CD14-positive monocyte (primary cell): Measurements from ENCODE around the gene SEC24B. TPM values are rescaled to one million over a fixed set of nuclear protein-coding genes. Genes with fewer than 3 reads are reported as not detected.

Experiments used
- DNase-seq, 3 donors: peaks; one replicate each; pipeline ENCODE4 v3.0.0-alpha.2; 2011 to 2022
- H2AFZ ChIP-seq: 2 replicates; pipeline ENCODE4 v1.6.0; 2012; ENCODE audit warnings: mild to moderate bottlenecking, low read depth, low read length, inconsistent platforms; ENCODE audit not compliant: insufficient read depth, poor library complexity, severe bottlenecking
- H3K27ac ChIP-seq, 2 donors: 1 replicate in 1 of 2; 2 replicates in 1 of 2; pipeline ENCODE4 v1.5.1; 2012 to 2013; ENCODE audit warnings: low read length in 2 of 2, control low read depth in 1 of 2, inconsistent platforms in 1 of 2, low read depth in 1 of 2, mild to moderate bottlenecking in 1 of 2
- H3K27me3 ChIP-seq, 2 donors: one replicate each; pipeline versions ENCODE4 v1.6.0 to v1.6.1; 2011 to 2013; ENCODE audit warnings: low read length in 2 of 2; ENCODE audit not compliant: control insufficient read depth in 2 of 2, insufficient read depth in 2 of 2
- H3K36me3 ChIP-seq, 2 donors: replicated peaks in 1 of 2; 1 replicate in 1 of 2; 2 replicates in 1 of 2; pipeline versions ENCODE4 v1.5.1 to v1.6.1; 2012 to 2013; ENCODE audit warnings: low read length in 2 of 2, control low read depth in 1 of 2, inconsistent platforms in 1 of 2, mild to moderate bottlenecking in 1 of 2; ENCODE audit not compliant: insufficient read depth in 2 of 2, control insufficient read depth in 1 of 2
- H3K4me1 ChIP-seq, 2 donors: 1 replicate in 1 of 2; 2 replicates in 1 of 2; pipeline versions ENCODE4 v1.5.1 to v1.6.1; 2012 to 2013; ENCODE audit warnings: low read length in 2 of 2, control low read depth in 1 of 2, inconsistent platforms in 1 of 2, mild to moderate bottlenecking in 1 of 2, moderate library complexity in 1 of 2; ENCODE audit not compliant: insufficient read depth in 2 of 2, control insufficient read depth in 1 of 2
- H3K4me2 ChIP-seq: replicated peaks from 2 replicates; pipeline ENCODE3; 2012; ENCODE audit warnings: low read length, moderate library complexity, mild to moderate bottlenecking; ENCODE audit not compliant: poor library complexity, severe bottlenecking; ENCODE audit errors: extremely low read depth
- H3K4me3 ChIP-seq, 3 experiments: fragments of 200-600 bp in 1 of 3; sonication (generic) in 1 of 3; replicated peaks in 1 of 3; 1 replicate in 2 of 3; 2 replicates in 1 of 3; pipeline ENCODE4 v1.5.1; 2011 to 2013; ENCODE audit warnings: low read length in 3 of 3, mild to moderate bottlenecking in 3 of 3, control low read depth in 2 of 3, low read depth in 2 of 3, inconsistent platforms in 1 of 3, moderate library complexity in 1 of 3
- H3K79me2 ChIP-seq: 2 replicates; pipeline ENCODE4 v1.6.0; 2012; ENCODE audit warnings: mild to moderate bottlenecking, control low read depth, inconsistent platforms, low read length, moderate library complexity; ENCODE audit not compliant: insufficient read depth
- H3K9ac ChIP-seq: 2 replicates; pipeline ENCODE4 v1.6.0; 2017; ENCODE audit warnings: low read length, mild to moderate bottlenecking; ENCODE audit not compliant: insufficient read depth, poor library complexity, severe bottlenecking
- H3K9me3 ChIP-seq, 2 donors: replicated peaks in 1 of 2; 1 replicate in 1 of 2; 2 replicates in 1 of 2; pipeline versions ENCODE4 v1.5.1 to v1.6.1; 2012 to 2013; ENCODE audit warnings: low read length in 2 of 2, control low read depth in 1 of 2; ENCODE audit not compliant: control insufficient read depth in 1 of 2, insufficient read depth in 1 of 2
- H4K20me1 ChIP-seq: 2 replicates; pipeline ENCODE4 v1.6.0; 2012; ENCODE audit warnings: mild to moderate bottlenecking, low read length, control low read depth, moderate library complexity; ENCODE audit not compliant: insufficient read depth
- H3K27ac Mint-ChIP-seq, 7 donors: one replicate each; pipeline ENCODE4 v1.8.0; 2020; ENCODE audit warnings: mild to moderate bottlenecking in 7 of 7, mixed read lengths in 7 of 7, moderate library complexity in 6 of 7, inconsistent platforms in 2 of 7
- H3K27me3 Mint-ChIP-seq, 3 donors: one replicate each; pipeline ENCODE4 v1.8.0; 2021 to 2022; ENCODE audit warnings: low read depth in 3 of 3, mild to moderate bottlenecking in 3 of 3, mixed read lengths in 3 of 3, moderate library complexity in 3 of 3, inconsistent platforms in 1 of 3
- H3K36me3 Mint-ChIP-seq, 2 donors: one replicate each; pipeline ENCODE4 v1.8.0; 2020; ENCODE audit warnings: mixed read lengths in 2 of 2, inconsistent platforms in 1 of 2, mild to moderate bottlenecking in 1 of 2
- H3K4me1 Mint-ChIP-seq: one replicate; pipeline ENCODE4 v1.8.0; 2020; ENCODE audit warnings: mild to moderate bottlenecking, mixed read lengths
- H3K4me3 Mint-ChIP-seq, 2 donors: one replicate each; pipeline ENCODE4 v1.8.0; 2020; ENCODE audit warnings: mild to moderate bottlenecking in 2 of 2, mixed read lengths in 2 of 2, moderate library complexity in 1 of 2
- H3K9me3 Mint-ChIP-seq, 7 donors: one replicate each; pipeline ENCODE4 v1.8.0; 2020 to 2022; ENCODE audit warnings: mixed read lengths in 7 of 7, mild to moderate bottlenecking in 6 of 7, moderate library complexity in 6 of 7, inconsistent platforms in 2 of 7
- CTCF ChIP-seq: fragments of 200-600 bp; IDR thresholded peaks from one replicate; pipeline ENCODE4 v1.8.0; 2022; ENCODE audit warnings: antibody characterized with exemption, mild to moderate bottlenecking
- WGBS: methylation state at CpG from one replicate; pipeline ENCODE4 v1.1.5; 2013; ENCODE audit warnings: missing lambda C conversion rate; ENCODE audit not compliant: insufficient coverage; 5-methylcytosine and 5-hydroxymethylcytosine counted together
- intact Hi-C, 2 donors: fragments of 100-400 bp; cut with micrococcal nuclease; formaldehyde crosslinking; loops; one replicate each; pipeline versions ENCODE4 v1.15.0 to v1.15.1; 2023
- polyA plus RNA-seq, 3 donors: library from polyadenylated mRNA; depleted of rRNA in 1 of 3; unstranded in 2 of 3; stranded (reverse) in 1 of 3; fragments of 300-500 nt in 2 of 3; fragments of >200 nt in 1 of 3; fragmentation: Illumina TruSeq in 2 of 3; gene quantifications; 1 replicate in 2 of 3; 2 replicates in 1 of 3; pipeline ENCODE4 v1.2.3, GENCODE V29; 2012 to 2021

SEC24B gene
- polyA plus RNA-seq, 3 donors = 8.0 to 27.4 (median 11.8) TPM

DNA sequence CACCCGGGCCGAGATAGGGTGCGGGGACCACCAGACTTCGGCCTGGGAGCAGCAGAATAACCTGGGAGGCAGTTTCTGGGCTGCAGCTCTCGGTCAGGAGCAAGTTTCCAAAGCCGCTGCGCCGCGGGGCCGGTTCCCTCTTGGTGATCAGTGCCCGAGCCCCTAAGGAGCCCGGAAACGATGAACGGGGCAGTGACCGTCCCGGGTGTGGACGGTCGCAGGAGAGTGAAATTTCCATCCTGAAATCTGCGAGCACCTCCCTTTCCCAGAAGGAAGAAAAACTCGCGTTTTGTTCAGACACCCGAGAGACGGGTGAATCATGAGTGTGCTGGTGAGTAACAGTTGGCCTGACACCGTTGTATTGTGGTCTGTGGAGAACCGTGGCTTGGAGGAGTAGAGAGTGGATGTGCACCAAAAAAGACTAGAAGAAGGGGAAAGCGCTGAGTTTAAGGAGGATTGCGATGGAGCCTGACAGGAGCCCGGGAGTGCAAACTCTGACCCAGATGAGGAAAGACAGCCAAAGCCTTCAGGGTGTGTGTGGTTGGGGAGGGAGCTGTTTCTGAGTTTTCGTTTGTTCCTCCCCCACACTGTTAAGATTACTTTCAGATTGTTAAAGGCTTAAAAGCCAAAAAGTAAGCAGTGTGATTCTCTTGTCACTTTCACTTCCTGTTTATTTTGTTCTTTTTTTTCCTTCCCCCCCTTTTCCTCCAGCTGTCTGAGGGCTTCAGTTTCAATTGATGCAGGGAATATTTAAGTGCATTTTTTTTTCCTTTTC is 127.3 kb downstream of the SEC24B start:
- H2AFZ ChIP-seq = peak overlapping the region; percentile 88
- Mint-ChIP-seq H3K4me3 (peak overlapping the region; percentile 91 to 97), H3K9me3 (peaks cover 3 to 11% (median 6%) of the 10 kb centered on the region in 7 donors), H3K36me3 (peaks cover 23 to 27% of the 10 kb centered on the region in 2 donors), H3K27me3 (peaks cover 2 to 6% (median 4%) of the 10 kb centered on the region in 3 donors), H3K4me1 (peaks cover 51% of the 10 kb centered on the region), H3K27ac (peak overlapping the region; percentile 96 to 99 (median 98))
- no peaks in the 10 kb centered on the region for H3K27me3 ChIP-seq
- H3K36me3 ChIP-seq = peaks cover 0 to 18% of the 10 kb centered on the region in 2 donors
- peaks cover 54% of the 10 kb centered on the region for H3K79me2 ChIP-seq
- H4K20me1 ChIP-seq = peaks cover 45% of the 10 kb centered on the region
- H3K9ac ChIP-seq = peak overlapping the region; percentile 95
- intact Hi-C loops = loop anchor here in 1 of 2 donors (5.0 kb wide), 2 partner anchors 129 to 251 kb away; partner anchors contain the start of gene SEC24B
- H3K4me1 ChIP-seq = peaks cover 23 to 35% of the 10 kb centered on the region in 2 donors
- TF ChIP-seq CTCF = no peak
- DNase-seq = peak; percentile 75 to 82 (median 80)
- 0% methylated on average over 21 of the region's 29 CpGs for WGBS
- H3K4me2 ChIP-seq = peak overlapping the region; percentile 91
- H3K4me3 ChIP-seq = peak overlapping the region; percentile 63 to 96 (median 89)
- peaks cover 3 to 5% of the 10 kb centered on the region in 2 donors for H3K9me3 ChIP-seq
- peak overlapping the region; percentile 93 to 97 for H3K27ac ChIP-seq

DNA sequence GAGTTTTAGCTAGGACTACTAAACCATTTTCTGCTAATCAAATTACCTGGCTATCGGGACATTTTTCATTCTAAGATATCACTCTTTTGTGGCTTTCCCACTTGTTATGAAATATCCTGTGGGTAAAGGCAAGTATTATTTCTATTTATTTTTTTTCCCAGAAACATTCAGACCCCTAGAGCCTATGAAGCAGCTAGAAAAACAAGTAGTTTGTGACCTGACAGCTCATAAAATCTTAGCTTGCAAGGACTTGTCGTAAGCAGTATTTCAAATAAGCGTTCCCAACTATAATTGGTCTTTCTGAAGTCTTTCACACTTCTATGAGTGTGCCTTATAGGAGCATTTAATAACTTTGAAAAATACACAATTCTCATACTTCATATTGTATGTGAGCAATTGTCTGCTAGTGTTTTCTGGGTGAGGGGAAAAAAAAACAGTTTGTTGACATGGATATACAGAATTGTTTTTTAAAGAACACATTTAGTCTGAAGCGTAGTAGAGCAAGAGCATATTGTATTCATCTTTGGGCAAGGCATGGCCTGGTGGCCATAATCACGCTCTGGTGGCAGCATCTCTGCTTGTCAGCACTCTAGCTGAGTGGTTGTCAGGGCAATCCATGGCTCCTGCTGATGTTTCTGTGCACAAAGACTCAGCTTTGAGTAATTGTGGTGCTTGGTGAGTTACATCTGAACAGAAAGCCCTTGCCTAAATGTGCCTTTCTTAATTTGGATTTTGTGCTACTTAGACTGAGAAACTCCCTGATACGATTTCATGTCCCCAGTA is 129.0 kb downstream of the SEC24B start:
- intact Hi-C loops = loop anchor here in 1 of 2 donors (5.0 kb wide), 2 partner anchors 130 to 250 kb away; partner anchors contain the start of gene SEC24B
- DNase-seq = no peak
- H3K4me2 ChIP-seq = no peak overlapping the region
- H3K79me2 ChIP-seq = peaks cover 68% of the 10 kb centered on the region
- Mint-ChIP-seq H3K27me3 (peaks cover 0 to 6% (median 4%) of the 10 kb centered on the region in 3 donors), H3K4me3 (no peak overlapping the region), H3K4me1 (peaks cover 44% of the 10 kb centered on the region), H3K9me3 (peaks cover under 1 to 9% (median 6%) of the 10 kb centered on the region in 7 donors), H3K36me3 (peaks cover 23 to 29% of the 10 kb centered on the region in 2 donors), H3K27ac (no peak overlapping the region)
- TF ChIP-seq CTCF = no peak
- WGBS = 100% methylated on average over 1 of the region's 6 CpGs
- no peak overlapping the region for H3K4me3 ChIP-seq
- peaks cover 60% of the 10 kb centered on the region for H4K20me1 ChIP-seq
- H2AFZ ChIP-seq = no peak overlapping the region
- H3K27ac ChIP-seq = no peak overlapping the region
- H3K9me3 ChIP-seq = peaks cover 3 to 5% of the 10 kb centered on the region in 2 donors
- peaks cover 23 to 35% of the 10 kb centered on the region in 2 donors for H3K4me1 ChIP-seq
- H3K9ac ChIP-seq = no peak overlapping the region
- no peaks in the 10 kb centered on the region for H3K27me3 ChIP-seq
- peaks cover 0 to 19% of the 10 kb centered on the region in 2 donors for H3K36me3 ChIP-seq
